HepG2 (cell line): ENCODE data around the gene C14orf132. TPM values are rescaled to one million over a fixed set of nuclear protein-coding genes. Genes with fewer than 3 reads are reported as not detected.
A peak's percentile ranks its signal among the peaks of the same experiment; 100 is the strongest.

Experiments used
- ATAC-seq: fragments of 200-7000 bp; cut with Tn5 transposase; 3 replicates; pipeline ENCODE4 v1.9.1; 2020; ENCODE audit warnings: mild to moderate bottlenecking, moderate library complexity
- BruUV-seq: library from RNA; stranded (reverse); fragments of 400-500 nt; replicated peaks from 2 replicates; lab custom pipeline; 2021; lab: Mats Ljungman, UMichigan
- CTCF ChIA-PET: fragments of 300-600 bp; formaldehyde crosslinking; extraction: SDS; loops from one replicate; lab custom pipeline; 2021; ENCODE audit warnings: low total read pairs, inconsistent platforms, low intra/inter-chr PET ratio; lab: Yijun Ruan, JAX
- POLR2A ChIA-PET: fragments of 350-600 bp; sonication (Branson Sonifier 250); formaldehyde crosslinking; loops from one replicate; lab custom pipeline; 2020; ENCODE audit warnings: antibody characterized with exemption, inconsistent platforms; lab: Yijun Ruan, JAX
- DNase-seq: peaks from one replicate; pipeline ENCODE4 v3.0.0-alpha.2; 2015; ENCODE audit warnings: low spot score
- FAIRE-seq: peaks from 3 replicates; lab custom pipeline; 2011; peaks lifted over from hg19 to GRCh38; lab: Jason Lieb, UNC
- H2AFZ ChIP-seq: one replicate; pipeline ENCODE4 v1.6.1; 2011; ENCODE audit warnings: low read length, inconsistent platforms
- H3K27ac ChIP-seq: fragments of 300-600 bp; 3 replicates; pipeline ENCODE4 v1.8.0; 2011; ENCODE audit warnings: mixed run types, mild to moderate bottlenecking, mixed read lengths, low read length, inconsistent platforms; ENCODE audit not compliant: insufficient read depth; ENCODE audit errors: extremely low read length
- H3K27me3 ChIP-seq, 2 experiments: fragments of 200-600 bp in 1 of 2; 2 replicates in 1 of 2; 3 replicates in 1 of 2; pipeline versions ENCODE4 v1.6.0 to v1.8.0; 2011; ENCODE audit warnings: low read length in 2 of 2, mild to moderate bottlenecking in 2 of 2, moderate library complexity in 2 of 2, inconsistent platforms in 1 of 2; ENCODE audit not compliant: insufficient read depth in 2 of 2, control insufficient read depth in 1 of 2
- H3K36me3 ChIP-seq, 2 experiments: fragments of 200-600 bp in 1 of 2; replicated peaks in 1 of 2; 2 replicates in 1 of 2; 3 replicates in 1 of 2; pipeline versions ENCODE4 v1.5.1 to v1.8.0; 2011; ENCODE audit warnings: low read length in 2 of 2, inconsistent platforms in 1 of 2; ENCODE audit not compliant: insufficient read depth in 2 of 2, control insufficient read depth in 1 of 2
- H3K4me1 ChIP-seq: 2 replicates; pipeline ENCODE4 v1.5.1; 2012; ENCODE audit warnings: low read length, inconsistent platforms; ENCODE audit not compliant: insufficient read depth
- H3K4me2 ChIP-seq: 2 replicates; pipeline ENCODE4 v1.6.0; 2011; ENCODE audit warnings: low read depth, low read length, inconsistent platforms
- H3K4me3 ChIP-seq, 3 experiments: fragments of 200-600 bp in 1 of 3; sonication (generic), shearing (Covaris generic) in 1 of 3; replicated peaks in 1 of 3; 2 replicates each; pipeline ENCODE4 v1.5.1; 2011 to 2016; ENCODE audit warnings: low read length in 3 of 3, inconsistent platforms in 2 of 3, low read depth in 2 of 3, mild to moderate bottlenecking in 2 of 3, control low read depth in 1 of 3, mixed read lengths in 1 of 3; ENCODE audit not compliant: insufficient read depth in 1 of 3
- H3K79me2 ChIP-seq: one replicate; pipeline ENCODE4 v1.6.1; 2011; ENCODE audit warnings: low read length, inconsistent platforms; ENCODE audit not compliant: insufficient read depth
- H3K9ac ChIP-seq: 2 replicates; pipeline ENCODE4 v1.6.0; 2011; ENCODE audit warnings: mild to moderate bottlenecking, low read depth, low read length, inconsistent platforms; ENCODE audit not compliant: insufficient read depth
- H3K9me3 ChIP-seq: 2 replicates; pipeline ENCODE4 v1.5.1; 2012; ENCODE audit warnings: mild to moderate bottlenecking, low read length
- H4K20me1 ChIP-seq: 2 replicates; pipeline ENCODE4 v1.6.0; 2011; ENCODE audit warnings: inconsistent platforms, mild to moderate bottlenecking, low read length, moderate library complexity; ENCODE audit not compliant: insufficient read depth
- CC2D1A ChIP-seq: sonication (generic); formaldehyde crosslinking; IDR thresholded peaks from 2 replicates; pipeline ENCODE4 v1.8.1; 2023; ENCODE audit warnings: mild to moderate bottlenecking, missing genetic modification reagents
- HNF4A ChIP-seq: sonication (generic); formaldehyde crosslinking; IDR thresholded peaks from 2 replicates; pipeline ENCODE4 v1.4.0; 2020; ENCODE audit warnings: missing genetic modification reagents
- MAFF ChIP-seq: IDR thresholded peaks from 2 replicates; pipeline ENCODE4 v1.6.1; 2011; ENCODE audit warnings: low read depth, low read length, improper control_type of control experiment
- MAFK ChIP-seq, 2 experiments: IDR thresholded peaks in 1 of 2; conservative IDR thresholded peaks in 1 of 2; 2 replicates each; pipeline ENCODE4 v1.6.1; 2011; ENCODE audit warnings: improper control_type of control experiment in 2 of 2, low read length in 2 of 2
- STAG1 ChIP-seq: sonication (generic); formaldehyde crosslinking; IDR thresholded peaks from 2 replicates; pipeline ENCODE4 v1.4.0; 2020; ENCODE audit warnings: missing genetic modification reagents
- U2AF1 ChIP-seq: fragments of 200-400 bp; formaldehyde crosslinking; optimal IDR thresholded peaks from 2 replicates; pipeline ENCODE3; 2017; ENCODE audit warnings: mild to moderate bottlenecking, low read depth, low read length
- WGBS: methylation state at CpG from one replicate; pipeline ENCODE4 v1.1.6; 2017; ENCODE audit warnings: low lambda C conversion rate; 5-methylcytosine and 5-hydroxymethylcytosine counted together
- in situ Hi-C: cut with HindIII; loops from 2 replicates; pipeline ENCODE4 v1.10.0; 2017; ENCODE audit warnings: low pct_unique_long_range_greater_than_20kb; ENCODE audit not compliant: extremely low pct_ligation_motif_present
- intact Hi-C: fragments of 100-400 bp; cut with micrococcal nuclease; formaldehyde crosslinking; loops from one replicate; pipeline ENCODE4 v1.10.0; 2022; ENCODE audit not compliant: unreplicated experiment
- polyA plus RNA-seq, 8 experiments: library from polyadenylated mRNA; depleted of rRNA in 3 of 8; stranded (reverse) in 7 of 8; unstranded in 1 of 8; fragments of >200 nt; fragmentation: Illumina TruSeq in 4 of 8; extraction: Trizol in 4 of 8; gene quantifications; 2 replicates each; pipeline versions ENCODE4 v1.2.1 to v1.2.3, GENCODE V29; 2011 to 2016; ENCODE audit warnings: low read depth in 4 of 8, missing spikeins in 1 of 8, mixed read lengths in 1 of 8; ENCODE audit not compliant: insufficient read depth in 1 of 8
- total RNA-seq, 5 experiments: library from RNA; depleted of rRNA; stranded (reverse); fragments of >200 nt; fragmentation: Illumina TruSeq; extraction: Trizol; gene quantifications; 2 replicates each; pipeline ENCODE4 v1.2.3, GENCODE V29; 2016; ENCODE audit warnings: low read depth in 1 of 5
- TF ChIP-seq, protein P1 (sequence below): sonication (generic); formaldehyde crosslinking; IDR thresholded peaks from 2 replicates; pipeline ENCODE4 v1.5.0; 2020; ENCODE audit warnings: mild to moderate bottlenecking, missing genetic modification reagents, moderate library complexity

Gene C14orf132
- total and polyA plus RNA-seq, 2 of the 13 experiments (the other 11 are each of a cell fraction or from before 2014, with no cell fraction given) = 0.13 to 0.15 TPM

DNA sequence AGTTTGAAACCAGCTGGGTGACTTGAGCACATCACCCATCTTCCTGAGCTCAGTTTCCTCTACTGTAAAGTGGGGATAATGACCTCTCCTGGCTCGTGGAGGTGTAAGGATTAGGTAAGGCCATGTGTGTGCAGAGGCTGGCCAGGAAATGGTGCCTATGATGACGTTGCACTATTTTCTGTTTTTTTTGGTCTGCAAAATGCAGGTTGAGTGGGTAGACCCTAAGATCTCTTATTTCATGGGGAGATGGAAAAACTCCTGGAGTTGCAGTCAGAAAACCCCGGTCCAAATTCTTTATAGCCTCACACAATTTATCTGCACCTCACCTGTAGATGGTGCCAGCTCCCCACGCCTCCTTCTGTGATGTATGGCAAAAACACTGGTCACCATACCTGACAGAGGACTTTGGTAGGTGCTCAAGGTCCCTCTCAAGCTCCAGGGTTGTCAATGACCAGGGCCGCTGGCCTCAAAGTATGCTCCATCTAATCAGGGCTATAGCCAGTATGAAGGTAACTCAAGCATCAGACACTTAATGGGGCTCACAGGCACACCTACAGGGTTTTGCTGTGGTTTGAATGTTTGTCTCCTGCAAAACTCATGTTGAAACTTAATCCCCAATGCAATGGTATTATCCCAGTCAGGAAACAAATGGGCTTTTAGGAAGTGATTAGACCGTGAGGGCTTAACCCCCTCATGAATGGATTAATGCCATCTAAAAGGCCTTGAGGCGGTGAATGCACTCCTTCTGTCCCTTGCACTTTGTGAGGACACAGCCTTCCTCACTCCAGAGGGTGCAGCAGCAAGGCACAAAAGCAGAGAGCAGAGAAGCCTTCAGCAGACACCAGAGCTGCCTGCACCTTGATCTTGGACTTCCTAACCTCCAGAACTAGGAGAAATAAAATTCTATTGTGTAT lies 17.6 kb downstream of the C14orf132 start:
- Histone ChIP-seq H3K27me3 (peaks cover 0 to 7% of the 10 kb centered on the region in 2 experiments; a peak in 1 of 5 replicates), H3K4me2 (no peak overlapping the region), H3K79me2 (no peaks in the 10 kb centered on the region), H3K27ac (no peak overlapping the region), H2AFZ (no peak overlapping the region), H3K4me1 (no peaks in the 10 kb centered on the region), H3K36me3 (no peaks in the 10 kb centered on the region), H3K9ac (no peak overlapping the region), H4K20me1 (no peaks in the 10 kb centered on the region), H3K9me3 (no peaks in the 10 kb centered on the region), H3K4me3 (no peak overlapping the region)
- DNase-seq = peak; percentile 9
- ChIA-PET CTCF (no interaction called here), POLR2A (no interaction called here)
- ATAC-seq = peak; percentile 71
- no peak for FAIRE-seq
- TF ChIP-seq MAFF (peak; percentile 46; the same call in 1 of the 2 replicates), CC2D1A (CRISPR knock-in tag) (no peak), U2AF1 (no peak), STAG1 (peak; percentile 71), MAFK (conservative IDR thresholded peaks at IDR 0.05 in 1 of 2, IDR thresholded peaks at IDR 0.05 in 1 of 2; ENCODE audit: low read length in 2 of 2) (peak; percentile 51 to 71; a peak in 3 of 4 replicates), HNF4A (CRISPR knock-in tag) (peak; percentile 44)
- TF ChIP-seq, protein P1, sequence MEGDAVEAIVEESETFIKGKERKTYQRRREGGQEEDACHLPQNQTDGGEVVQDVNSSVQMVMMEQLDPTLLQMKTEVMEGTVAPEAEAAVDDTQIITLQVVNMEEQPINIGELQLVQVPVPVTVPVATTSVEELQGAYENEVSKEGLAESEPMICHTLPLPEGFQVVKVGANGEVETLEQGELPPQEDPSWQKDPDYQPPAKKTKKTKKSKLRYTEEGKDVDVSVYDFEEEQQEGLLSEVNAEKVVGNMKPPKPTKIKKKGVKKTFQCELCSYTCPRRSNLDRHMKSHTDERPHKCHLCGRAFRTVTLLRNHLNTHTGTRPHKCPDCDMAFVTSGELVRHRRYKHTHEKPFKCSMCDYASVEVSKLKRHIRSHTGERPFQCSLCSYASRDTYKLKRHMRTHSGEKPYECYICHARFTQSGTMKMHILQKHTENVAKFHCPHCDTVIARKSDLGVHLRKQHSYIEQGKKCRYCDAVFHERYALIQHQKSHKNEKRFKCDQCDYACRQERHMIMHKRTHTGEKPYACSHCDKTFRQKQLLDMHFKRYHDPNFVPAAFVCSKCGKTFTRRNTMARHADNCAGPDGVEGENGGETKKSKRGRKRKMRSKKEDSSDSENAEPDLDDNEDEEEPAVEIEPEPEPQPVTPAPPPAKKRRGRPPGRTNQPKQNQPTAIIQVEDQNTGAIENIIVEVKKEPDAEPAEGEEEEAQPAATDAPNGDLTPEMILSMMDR (CRISPR knock-in tag) = peak; percentile 62
- WGBS = 0% methylated on average over 5 of the region's 7 CpGs
- no TSS peak for BruUV-seq
- in situ Hi-C loops (no loop called here), intact Hi-C loops (loop anchor here (2.0 kb wide), 1 partner anchor 42 kb away; no protein-coding TSS in a partner anchor)
